A549 (cell line): ENCODE measurements around the gene THEMIS2. TPM values are rescaled to one million over a fixed set of nuclear protein-coding genes. Genes with fewer than 3 reads are reported as not detected.

Experiments
- ATAC-seq, 2 experiments: fragments of 200-7000 bp in 1 of 2; fragments of >200 bp in 1 of 2; cut with Nextera tagmentation in 1 of 2; cut with Tn5 transposase in 1 of 2; 3 replicates each; pipeline versions ENCODE4 v1.8.0 to v1.9.1; 2018 to 2020; ENCODE audit warnings: mild to moderate bottlenecking in 1 of 2, moderate library complexity in 1 of 2
- CTCF ChIA-PET: fragments of 300-600 bp; sonication (Branson Sonifier 250); formaldehyde crosslinking; extraction: SDS; loops from one replicate; lab custom pipeline; 2021; ENCODE audit warnings: antibody characterized with exemption, inconsistent platforms; lab: Yijun Ruan, JAX
- POLR2A ChIA-PET: fragments of 350-600 bp; formaldehyde crosslinking; extraction: SDS; loops from one replicate; lab custom pipeline; 2021; ENCODE audit warnings: antibody characterized with exemption, inconsistent platforms; lab: Yijun Ruan, JAX
- DNase-seq, 2 experiments: peaks; one replicate each; pipeline versions ENCODE4 v3.0.0 to v3.0.0-alpha.2; 2011 to 2016; ENCODE audit warnings: low read depth in 1 of 2, low spot score in 1 of 2
- FAIRE-seq: peaks from 2 replicates; lab custom pipeline; 2011; peaks lifted over from hg19 to GRCh38; lab: Jason Lieb, UNC
- H3K27ac ChIP-seq, 2 experiments: fragments of >200 bp; sonication (Bioruptor Twin); formaldehyde crosslinking; 3 replicates each; pipeline ENCODE4 v1.5.1; 2016 to 2017
- H3K4me1 ChIP-seq: fragments of >200 bp; sonication (Bioruptor Twin); formaldehyde crosslinking; 3 replicates; pipeline ENCODE4 v1.6.1; 2016
- H3K4me2 ChIP-seq: fragments of >200 bp; sonication (Bioruptor Twin); formaldehyde crosslinking; 3 replicates; pipeline ENCODE4 v1.6.1; 2016
- H3K4me3 ChIP-seq: fragments of >200 bp; sonication (Bioruptor Twin); formaldehyde crosslinking; 3 replicates; pipeline ENCODE4 v1.5.1; 2016
- H3K9me3 ChIP-seq: fragments of >200 bp; sonication (Bioruptor Twin); formaldehyde crosslinking; 3 replicates; pipeline ENCODE4 v1.6.1; 2016
- CBX2 ChIP-seq: fragments of 200-600 bp; sonication (generic); IDR thresholded peaks from 2 replicates; pipeline ENCODE4 v1.6.1; 2016; ENCODE audit warnings: low read depth, mild to moderate bottlenecking, borderline replicate concordance
- CBX8 ChIP-seq: fragments of 200-600 bp; sonication (generic); IDR thresholded peaks from 2 replicates; pipeline ENCODE4 v1.6.1; 2016
- CEBPB ChIP-seq, 2 experiments: fragments of >200 bp in 1 of 2; sonication (Bioruptor Twin) in 1 of 2; formaldehyde crosslinking in 1 of 2; IDR thresholded peaks; 2 replicates each; pipeline ENCODE4 v1.6.1; 2012 to 2016
- CHD2 ChIP-seq: fragments of 150-350 bp; IDR thresholded peaks from 2 replicates; pipeline ENCODE4 v1.6.1; 2014; ENCODE audit warnings: low read length; ENCODE audit not compliant: partially characterized antibody
- CHD4 ChIP-seq: fragments of 200-600 bp; sonication (generic); IDR thresholded peaks from 2 replicates; pipeline ENCODE4 v1.6.1; 2016; ENCODE audit warnings: antibody characterized with exemption, mild to moderate bottlenecking, borderline replicate concordance
- EHF ChIP-seq: fragments of 250-450 bp; sonication (Bioruptor Pico); IDR thresholded peaks from 2 replicates; pipeline ENCODE4 v1.5.0; 2020; ENCODE audit warnings: mild to moderate bottlenecking
- EHMT2 ChIP-seq: fragments of 200-600 bp; sonication (generic); IDR thresholded peaks from 2 replicates; pipeline ENCODE4 v1.6.1; 2016; ENCODE audit warnings: antibody characterized with exemption, low read depth, mild to moderate bottlenecking, moderate library complexity
- EP300 ChIP-seq, 2 experiments: fragments of >200 bp; sonication (Bioruptor Twin); formaldehyde crosslinking; IDR thresholded peaks; 2 replicates in 1 of 2; 3 replicates in 1 of 2; pipeline ENCODE4 v1.6.1; 2016 to 2017
- FOSB ChIP-seq: fragments of 250-450 bp; sonication (Bioruptor Pico); IDR thresholded peaks from 2 replicates; pipeline ENCODE4 v1.5.0; 2020; ENCODE audit warnings: mild to moderate bottlenecking, moderate library complexity
- GATA3 ChIP-seq: IDR thresholded peaks from 2 replicates; pipeline ENCODE4 v1.6.1; 2012; ENCODE audit warnings: borderline replicate concordance
- HOXB13 ChIP-seq: fragments of 250-450 bp; sonication (Bioruptor Pico); IDR thresholded peaks from 2 replicates; pipeline ENCODE4 v1.5.0; 2020; ENCODE audit warnings: low read depth, mild to moderate bottlenecking, moderate library complexity
- KDM1A ChIP-seq: fragments of 200-600 bp; sonication (generic); IDR thresholded peaks from 2 replicates; pipeline ENCODE4 v1.6.1; 2016; ENCODE audit warnings: low read depth, mild to moderate bottlenecking
- KDM5A ChIP-seq: fragments of 200-600 bp; sonication (generic); IDR thresholded peaks from 2 replicates; pipeline ENCODE4 v1.6.1; 2016; ENCODE audit warnings: antibody characterized with exemption, mild to moderate bottlenecking
- MAFK ChIP-seq: fragments of 450-650 bp; IDR thresholded peaks from 2 replicates; pipeline ENCODE4 v1.6.1; 2014; ENCODE audit not compliant: partially characterized antibody
- MYC ChIP-seq: IDR thresholded peaks from 2 replicates; pipeline ENCODE4 v1.6.1; 2012; ENCODE audit warnings: mild to moderate bottlenecking, inconsistent platforms, low read length, improper control_type of control experiment, borderline replicate concordance
- NFE2L2 ChIP-seq: fragments of 150-350 bp; conservative IDR thresholded peaks from 2 replicates; pipeline ENCODE4 v1.6.1; 2014; ENCODE audit warnings: low read length
- NPAS2 ChIP-seq: fragments of 250-450 bp; sonication (Bioruptor Pico); IDR thresholded peaks from 2 replicates; pipeline ENCODE4 v1.8.0; 2022; ENCODE audit warnings: mild to moderate bottlenecking, moderate library complexity, borderline replicate concordance
- POLR2A ChIP-seq: IDR thresholded peaks from 2 replicates; pipeline ENCODE4 v1.6.1; 2012; ENCODE audit warnings: mild to moderate bottlenecking, low read length
- POLR2AphosphoS2 ChIP-seq: conservative IDR thresholded peaks from 2 replicates; pipeline ENCODE4 v1.6.1; 2012; ENCODE audit warnings: low read length, improper control_type of control experiment, inconsistent platforms
- SREBF2 ChIP-seq: fragments of 450-650 bp; IDR thresholded peaks from 2 replicates; pipeline ENCODE4 v1.6.1; 2014; ENCODE audit warnings: mild to moderate bottlenecking, moderate library complexity
- TP53 ChIP-seq: fragments of 250-450 bp; sonication (Bioruptor Pico); IDR thresholded peaks from 2 replicates; pipeline ENCODE4 v1.5.0; 2021; ENCODE audit warnings: mild to moderate bottlenecking, moderate library complexity
- ZC3H11A ChIP-seq: fragments of 450-650 bp; IDR thresholded peaks from 2 replicates; pipeline ENCODE4 v1.6.1; 2014; ENCODE audit warnings: antibody characterized with exemption, mild to moderate bottlenecking
- WGBS: methylation state at CpG from one replicate; pipeline ENCODE4 v1.1.6; 2017; ENCODE audit errors: missing lambda C conversion rate; 5-methylcytosine and 5-hydroxymethylcytosine counted together
- polyA plus RNA-seq, 4 experiments: library from polyadenylated mRNA; depleted of rRNA in 3 of 4; stranded (reverse); fragments of >200 nt; fragmentation: RNase III in 1 of 4; extraction: RNeasy Plus Mini Kit Qiagen cat#74134 plus additional on column Dnase treatment in 1 of 4; gene quantifications; 2 replicates in 3 of 4; 3 replicates in 1 of 4; pipeline ENCODE4 v1.2.3, GENCODE V29; 2011 to 2017
- TF ChIP-seq, protein P1 (sequence below): IDR thresholded peaks from 2 replicates; pipeline ENCODE4 v1.6.1; 2012; ENCODE audit warnings: low read depth, borderline replicate concordance
- TF ChIP-seq, protein P2 (sequence below): IDR thresholded peaks from 2 replicates; pipeline ENCODE4 v1.6.1; 2012
- TF ChIP-seq, protein P3 (sequence below): IDR thresholded peaks from 2 replicates; pipeline ENCODE4 v1.6.1; 2012
- TF ChIP-seq, protein P4 (sequence below): fragments of 200-600 bp; sonication (generic); IDR thresholded peaks from 2 replicates; pipeline ENCODE4 v1.6.1; 2016; ENCODE audit warnings: antibody characterized with exemption, mild to moderate bottlenecking, moderate library complexity
- TF ChIP-seq, protein P5 (sequence below): fragments of 150-350 bp; IDR thresholded peaks from 2 replicates; pipeline ENCODE4 v1.6.1; 2014; ENCODE audit warnings: low read depth, mild to moderate bottlenecking, low read length
- TF ChIP-seq, protein P6 (sequence below): fragments of 250-450 bp; sonication (Bioruptor Pico); IDR thresholded peaks from 2 replicates; pipeline ENCODE4 v1.5.0; 2020; ENCODE audit warnings: low read depth, mild to moderate bottlenecking, moderate library complexity

The THEMIS2 gene
- polyA plus RNA-seq, 2 of the 4 experiments (the other 2 are of a cell fraction) = 0.58 to 0.81 TPM

DNA sequence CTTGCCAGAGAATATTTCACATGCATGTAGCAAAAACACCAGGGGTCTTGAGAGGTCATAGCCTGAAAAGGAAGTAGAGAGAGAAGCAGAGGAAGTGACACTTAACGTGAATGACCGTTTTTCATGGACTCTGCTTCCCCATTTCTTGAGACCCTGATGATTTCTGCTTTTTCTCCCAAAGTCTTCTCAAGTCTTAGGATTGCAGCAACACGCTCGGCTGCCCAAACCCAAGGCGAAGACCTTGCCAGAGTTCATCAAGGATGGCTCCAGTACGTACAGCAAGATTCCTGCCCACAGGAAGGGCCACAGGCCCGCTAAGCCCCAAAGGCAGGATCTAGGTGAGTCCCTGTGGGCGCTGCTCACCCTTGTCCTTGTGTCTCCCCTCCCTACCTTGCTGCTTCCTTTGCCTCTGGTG lies 12.8 kb downstream of the THEMIS2 start:
- H3K4me1 ChIP-seq = no peaks in the 10 kb centered on the region
- no peak for DNase-seq
- 85% methylated on average over 8 of the region's 8 CpGs for WGBS
- no peak for FAIRE-seq
- no peaks in the 10 kb centered on the region for H3K9me3 ChIP-seq
- ChIA-PET CTCF (interaction anchor here (0.8 kb wide), 1 partner anchor 798 kb away, joined by 3 read pairs; no protein-coding TSS in a partner anchor), POLR2A (no interaction called here)
- no peak for ATAC-seq
- no peak overlapping the region for H3K27ac ChIP-seq
- H3K4me3 ChIP-seq = no peak overlapping the region
- no peak overlapping the region for H3K4me2 ChIP-seq
- TF ChIP-seq FOSB (CRISPR knock-in tag) = no peak
- TF ChIP-seq MAFK = no peak
- TF ChIP-seq CEBPB (IDR thresholded peaks at IDR 0.05) = no peak
- TF ChIP-seq GATA3 = no peak
- TF ChIP-seq, protein P1, sequence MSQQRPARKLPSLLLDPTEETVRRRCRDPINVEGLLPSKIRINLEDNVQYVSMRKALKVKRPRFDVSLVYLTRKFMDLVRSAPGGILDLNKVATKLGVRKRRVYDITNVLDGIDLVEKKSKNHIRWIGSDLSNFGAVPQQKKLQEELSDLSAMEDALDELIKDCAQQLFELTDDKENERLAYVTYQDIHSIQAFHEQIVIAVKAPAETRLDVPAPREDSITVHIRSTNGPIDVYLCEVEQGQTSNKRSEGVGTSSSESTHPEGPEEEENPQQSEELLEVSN = no peak
- no peak for TF ChIP-seq EHMT2
- no peak for TF ChIP-seq CBX2
- no peak for TF ChIP-seq NFE2L2
- no peak for TF ChIP-seq POLR2AphosphoS2
- no peak for TF ChIP-seq KDM1A
- TF ChIP-seq MYC = no peak
- TF ChIP-seq NPAS2 = no peak
- no peak for TF ChIP-seq CBX8
- TF ChIP-seq, protein P2, sequence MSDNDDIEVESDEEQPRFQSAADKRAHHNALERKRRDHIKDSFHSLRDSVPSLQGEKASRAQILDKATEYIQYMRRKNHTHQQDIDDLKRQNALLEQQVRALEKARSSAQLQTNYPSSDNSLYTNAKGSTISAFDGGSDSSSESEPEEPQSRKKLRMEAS = no peak
- TF ChIP-seq, protein P3, sequence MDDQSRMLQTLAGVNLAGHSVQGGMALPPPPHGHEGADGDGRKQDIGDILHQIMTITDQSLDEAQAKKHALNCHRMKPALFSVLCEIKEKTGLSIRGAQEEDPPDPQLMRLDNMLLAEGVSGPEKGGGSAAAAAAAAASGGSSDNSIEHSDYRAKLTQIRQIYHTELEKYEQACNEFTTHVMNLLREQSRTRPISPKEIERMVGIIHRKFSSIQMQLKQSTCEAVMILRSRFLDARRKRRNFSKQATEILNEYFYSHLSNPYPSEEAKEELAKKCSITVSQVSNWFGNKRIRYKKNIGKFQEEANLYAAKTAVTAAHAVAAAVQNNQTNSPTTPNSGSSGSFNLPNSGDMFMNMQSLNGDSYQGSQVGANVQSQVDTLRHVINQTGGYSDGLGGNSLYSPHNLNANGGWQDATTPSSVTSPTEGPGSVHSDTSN = no peak
- TF ChIP-seq, protein P4, sequence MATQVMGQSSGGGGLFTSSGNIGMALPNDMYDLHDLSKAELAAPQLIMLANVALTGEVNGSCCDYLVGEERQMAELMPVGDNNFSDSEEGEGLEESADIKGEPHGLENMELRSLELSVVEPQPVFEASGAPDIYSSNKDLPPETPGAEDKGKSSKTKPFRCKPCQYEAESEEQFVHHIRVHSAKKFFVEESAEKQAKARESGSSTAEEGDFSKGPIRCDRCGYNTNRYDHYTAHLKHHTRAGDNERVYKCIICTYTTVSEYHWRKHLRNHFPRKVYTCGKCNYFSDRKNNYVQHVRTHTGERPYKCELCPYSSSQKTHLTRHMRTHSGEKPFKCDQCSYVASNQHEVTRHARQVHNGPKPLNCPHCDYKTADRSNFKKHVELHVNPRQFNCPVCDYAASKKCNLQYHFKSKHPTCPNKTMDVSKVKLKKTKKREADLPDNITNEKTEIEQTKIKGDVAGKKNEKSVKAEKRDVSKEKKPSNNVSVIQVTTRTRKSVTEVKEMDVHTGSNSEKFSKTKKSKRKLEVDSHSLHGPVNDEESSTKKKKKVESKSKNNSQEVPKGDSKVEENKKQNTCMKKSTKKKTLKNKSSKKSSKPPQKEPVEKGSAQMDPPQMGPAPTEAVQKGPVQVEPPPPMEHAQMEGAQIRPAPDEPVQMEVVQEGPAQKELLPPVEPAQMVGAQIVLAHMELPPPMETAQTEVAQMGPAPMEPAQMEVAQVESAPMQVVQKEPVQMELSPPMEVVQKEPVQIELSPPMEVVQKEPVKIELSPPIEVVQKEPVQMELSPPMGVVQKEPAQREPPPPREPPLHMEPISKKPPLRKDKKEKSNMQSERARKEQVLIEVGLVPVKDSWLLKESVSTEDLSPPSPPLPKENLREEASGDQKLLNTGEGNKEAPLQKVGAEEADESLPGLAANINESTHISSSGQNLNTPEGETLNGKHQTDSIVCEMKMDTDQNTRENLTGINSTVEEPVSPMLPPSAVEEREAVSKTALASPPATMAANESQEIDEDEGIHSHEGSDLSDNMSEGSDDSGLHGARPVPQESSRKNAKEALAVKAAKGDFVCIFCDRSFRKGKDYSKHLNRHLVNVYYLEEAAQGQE = no peak

DNA sequence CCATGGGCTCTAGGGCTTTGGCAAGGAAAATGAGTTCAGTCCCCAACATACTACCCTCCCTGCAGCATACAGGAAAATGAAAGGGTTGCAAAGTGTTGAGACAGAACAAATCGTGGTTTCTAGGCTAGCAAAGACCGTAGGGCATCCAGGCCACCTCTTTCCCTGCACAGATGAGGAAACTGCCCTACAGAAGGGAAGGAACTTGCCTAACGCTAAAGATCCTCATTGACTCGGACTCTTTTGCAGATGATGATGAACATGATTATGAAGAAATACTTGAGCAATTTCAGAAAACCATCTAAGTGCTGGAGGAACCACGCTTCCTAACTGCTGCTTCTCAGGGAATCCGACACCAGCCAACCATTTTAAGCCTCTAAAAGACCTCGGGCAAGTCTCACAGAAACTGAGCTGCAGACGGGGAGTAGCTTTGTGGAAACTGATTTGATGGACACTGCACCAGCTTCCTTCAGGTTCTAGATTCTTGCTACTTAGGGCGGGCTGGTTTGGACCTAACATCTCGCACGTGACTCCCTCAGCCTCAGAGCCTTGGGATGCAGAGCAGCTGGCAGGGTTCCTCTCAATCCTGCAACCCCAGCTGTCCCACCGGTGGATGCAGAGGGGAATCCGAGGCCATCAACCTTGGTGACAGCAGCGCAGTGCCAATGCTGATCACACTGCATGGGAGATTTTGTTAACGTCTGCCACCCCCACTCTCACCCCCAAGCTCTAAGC lies 13.4 kb downstream of the THEMIS2 start:
- ATAC-seq (no peak), FAIRE-seq (no peak), DNase-seq (no peak)
- TF ChIP-seq, protein P5, sequence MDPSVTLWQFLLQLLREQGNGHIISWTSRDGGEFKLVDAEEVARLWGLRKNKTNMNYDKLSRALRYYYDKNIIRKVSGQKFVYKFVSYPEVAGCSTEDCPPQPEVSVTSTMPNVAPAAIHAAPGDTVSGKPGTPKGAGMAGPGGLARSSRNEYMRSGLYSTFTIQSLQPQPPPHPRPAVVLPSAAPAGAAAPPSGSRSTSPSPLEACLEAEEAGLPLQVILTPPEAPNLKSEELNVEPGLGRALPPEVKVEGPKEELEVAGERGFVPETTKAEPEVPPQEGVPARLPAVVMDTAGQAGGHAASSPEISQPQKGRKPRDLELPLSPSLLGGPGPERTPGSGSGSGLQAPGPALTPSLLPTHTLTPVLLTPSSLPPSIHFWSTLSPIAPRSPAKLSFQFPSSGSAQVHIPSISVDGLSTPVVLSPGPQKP = no peak
- no peak for TF ChIP-seq CHD2
- TF ChIP-seq CBX8 = no peak
- TF ChIP-seq KDM5A = no peak
- no peak for TF ChIP-seq TP53 (CRISPR knock-in tag)
- TF ChIP-seq FOSB (CRISPR knock-in tag) = no peak
- TF ChIP-seq, protein P6, sequence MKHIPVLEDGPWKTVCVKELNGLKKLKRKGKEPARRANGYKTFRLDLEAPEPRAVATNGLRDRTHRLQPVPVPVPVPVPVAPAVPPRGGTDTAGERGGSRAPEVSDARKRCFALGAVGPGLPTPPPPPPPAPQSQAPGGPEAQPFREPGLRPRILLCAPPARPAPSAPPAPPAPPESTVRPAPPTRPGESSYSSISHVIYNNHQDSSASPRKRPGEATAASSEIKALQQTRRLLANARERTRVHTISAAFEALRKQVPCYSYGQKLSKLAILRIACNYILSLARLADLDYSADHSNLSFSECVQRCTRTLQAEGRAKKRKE (CRISPR knock-in tag) = no peak
- TF ChIP-seq ZC3H11A = no peak
- no peak for TF ChIP-seq SREBF2
- no peak for TF ChIP-seq CHD4
- no peak for TF ChIP-seq EP300 (IDR thresholded peaks at IDR 0.05)
- no peak for TF ChIP-seq HOXB13 (CRISPR knock-in tag)
- no peak for TF ChIP-seq POLR2AphosphoS2
- TF ChIP-seq, protein P3 = no peak
- TF ChIP-seq POLR2A = no peak
- no peak for TF ChIP-seq GATA3
- no peak for TF ChIP-seq EHF (CRISPR knock-in tag)
- Histone ChIP-seq H3K4me1 (no peaks in the 10 kb centered on the region), H3K9me3 (no peaks in the 10 kb centered on the region), H3K27ac (no peak overlapping the region), H3K4me3 (no peak overlapping the region), H3K4me2 (no peak overlapping the region)
- WGBS = 95% methylated on average over 13 of the region's 15 CpGs
- ChIA-PET POLR2A (interaction anchor here (0.5 kb wide), 1 partner anchor 374 kb away, joined by 10 read pairs; no protein-coding TSS in a partner anchor), CTCF (no interaction called here)
